DND-41 (cell line): ENCODE measurements around the gene ZNRF1.
A peak's percentile ranks its signal among the peaks of the same experiment; 100 is the strongest.

Experiments
- ATAC-seq: fragments of 200-7000 bp; cut with Tn5 transposase; 3 replicates; pipeline ENCODE4 v1.9.1; 2021; ENCODE audit warnings: low read depth; ENCODE audit not compliant: insufficient read depth
- DNase-seq: peaks from one replicate; pipeline ENCODE4 v3.0.0-alpha.2; 2020
- H2AFZ ChIP-seq: 2 replicates; pipeline ENCODE4 v1.6.0; 2012; ENCODE audit warnings: low read depth, low read length
- H3K27ac ChIP-seq: 2 replicates; pipeline ENCODE4 v1.5.1; 2012; ENCODE audit warnings: low read length, inconsistent platforms
- H3K27me3 ChIP-seq: fragments of 200-600 bp; sonication (generic); 2 replicates; pipeline ENCODE4 v1.6.0; 2012; ENCODE audit warnings: low read length, mild to moderate bottlenecking, inconsistent platforms; ENCODE audit not compliant: insufficient read depth, poor library complexity
- H3K36me3 ChIP-seq: 2 replicates; pipeline ENCODE4 v1.5.1; 2012; ENCODE audit warnings: low read length, inconsistent platforms; ENCODE audit not compliant: insufficient read depth
- H3K4me1 ChIP-seq: 2 replicates; pipeline ENCODE4 v1.5.1; 2012; ENCODE audit warnings: mild to moderate bottlenecking, low read length; ENCODE audit not compliant: insufficient read depth
- H3K4me2 ChIP-seq: 2 replicates; pipeline ENCODE4 v1.6.0; 2012; ENCODE audit warnings: mild to moderate bottlenecking, moderate library complexity, low read length, inconsistent platforms; ENCODE audit not compliant: insufficient read depth
- H3K4me3 ChIP-seq, 2 experiments: fragments of 200-600 bp in 1 of 2; shearing (Covaris generic) in 1 of 2; 2 replicates each; pipeline ENCODE4 v1.5.1; 2012 to 2016; ENCODE audit warnings: inconsistent platforms in 2 of 2, low read length in 2 of 2, mild to moderate bottlenecking in 2 of 2, low read depth in 1 of 2, moderate library complexity in 1 of 2
- H3K79me2 ChIP-seq: 2 replicates; pipeline ENCODE4 v1.6.0; 2012; ENCODE audit warnings: low read length, inconsistent platforms; ENCODE audit not compliant: insufficient read depth
- H3K9ac ChIP-seq: 2 replicates; pipeline ENCODE4 v1.6.0; 2012; ENCODE audit warnings: low read depth, mild to moderate bottlenecking, inconsistent platforms, low read length, moderate library complexity
- H3K9me3 ChIP-seq: 2 replicates; pipeline ENCODE4 v1.5.1; 2012; ENCODE audit warnings: low read length, moderate library complexity, mild to moderate bottlenecking, inconsistent platforms; ENCODE audit not compliant: insufficient read depth, severe bottlenecking
- H4K20me1 ChIP-seq: 2 replicates; pipeline ENCODE4 v1.6.0; 2012; ENCODE audit warnings: low read length; ENCODE audit not compliant: insufficient read depth
- EZH2 ChIP-seq: IDR thresholded peaks from 3 replicates; pipeline ENCODE4 v1.6.1; 2012; ENCODE audit warnings: borderline replicate concordance, low read depth, mild to moderate bottlenecking, moderate library complexity, low read length, inconsistent platforms; ENCODE audit not compliant: severe bottlenecking
- TF ChIP-seq, protein P1 (sequence below): IDR thresholded peaks from 2 replicates; pipeline ENCODE4 v1.5.1; 2012; ENCODE audit warnings: borderline replicate concordance, low read length, moderate library complexity, mild to moderate bottlenecking; ENCODE audit not compliant: poor library complexity, severe bottlenecking; ENCODE audit errors: extremely low read depth

The ZNRF1 gene

DNA sequence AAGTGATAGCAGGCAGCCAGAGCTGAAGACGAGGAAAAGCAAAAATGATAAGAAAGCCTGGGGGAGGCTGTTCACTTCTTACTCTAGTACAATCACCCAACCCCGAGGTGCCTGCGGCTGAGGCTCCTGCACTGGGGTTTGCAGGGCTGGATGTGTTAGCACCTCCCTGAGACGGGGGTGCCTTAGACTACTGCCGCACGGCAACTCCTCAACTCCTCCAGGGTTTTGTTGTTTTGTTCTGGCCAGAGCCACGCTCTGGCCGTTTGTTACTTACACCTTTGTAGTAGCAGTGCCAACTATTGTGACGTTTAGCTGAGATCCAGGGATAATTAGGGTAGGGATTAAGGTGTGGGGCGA is 66.3 kb downstream of the ZNRF1 start:
- H3K9me3 ChIP-seq: no peaks in the 10 kb centered on the region
- H3K4me2 ChIP-seq: peak overlapping the region; percentile 60
- ATAC-seq (peak; percentile 75), DNase-seq (peak; percentile 79)
- H3K4me3 ChIP-seq: peak overlapping the region in 1 of 2 experiments; percentile 45; a peak in 2 of 4 replicates
- TF ChIP-seq, protein P1, sequence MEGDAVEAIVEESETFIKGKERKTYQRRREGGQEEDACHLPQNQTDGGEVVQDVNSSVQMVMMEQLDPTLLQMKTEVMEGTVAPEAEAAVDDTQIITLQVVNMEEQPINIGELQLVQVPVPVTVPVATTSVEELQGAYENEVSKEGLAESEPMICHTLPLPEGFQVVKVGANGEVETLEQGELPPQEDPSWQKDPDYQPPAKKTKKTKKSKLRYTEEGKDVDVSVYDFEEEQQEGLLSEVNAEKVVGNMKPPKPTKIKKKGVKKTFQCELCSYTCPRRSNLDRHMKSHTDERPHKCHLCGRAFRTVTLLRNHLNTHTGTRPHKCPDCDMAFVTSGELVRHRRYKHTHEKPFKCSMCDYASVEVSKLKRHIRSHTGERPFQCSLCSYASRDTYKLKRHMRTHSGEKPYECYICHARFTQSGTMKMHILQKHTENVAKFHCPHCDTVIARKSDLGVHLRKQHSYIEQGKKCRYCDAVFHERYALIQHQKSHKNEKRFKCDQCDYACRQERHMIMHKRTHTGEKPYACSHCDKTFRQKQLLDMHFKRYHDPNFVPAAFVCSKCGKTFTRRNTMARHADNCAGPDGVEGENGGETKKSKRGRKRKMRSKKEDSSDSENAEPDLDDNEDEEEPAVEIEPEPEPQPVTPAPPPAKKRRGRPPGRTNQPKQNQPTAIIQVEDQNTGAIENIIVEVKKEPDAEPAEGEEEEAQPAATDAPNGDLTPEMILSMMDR: no peak
- no peak for TF ChIP-seq EZH2
- peak overlapping the region; percentile 91 for H3K27ac ChIP-seq
- peaks cover 100% of the 10 kb centered on the region for H3K4me1 ChIP-seq
- peaks cover 100% of the 10 kb centered on the region for H3K79me2 ChIP-seq
- peaks cover 21% of the 10 kb centered on the region for H3K36me3 ChIP-seq
- peak overlapping the region; percentile 58 for H3K9ac ChIP-seq
- H2AFZ ChIP-seq: no peak overlapping the region
- H4K20me1 ChIP-seq: peaks cover 18% of the 10 kb centered on the region; the same call in 1 of the 2 replicates
- H3K27me3 ChIP-seq: no peaks in the 10 kb centered on the region

DNA sequence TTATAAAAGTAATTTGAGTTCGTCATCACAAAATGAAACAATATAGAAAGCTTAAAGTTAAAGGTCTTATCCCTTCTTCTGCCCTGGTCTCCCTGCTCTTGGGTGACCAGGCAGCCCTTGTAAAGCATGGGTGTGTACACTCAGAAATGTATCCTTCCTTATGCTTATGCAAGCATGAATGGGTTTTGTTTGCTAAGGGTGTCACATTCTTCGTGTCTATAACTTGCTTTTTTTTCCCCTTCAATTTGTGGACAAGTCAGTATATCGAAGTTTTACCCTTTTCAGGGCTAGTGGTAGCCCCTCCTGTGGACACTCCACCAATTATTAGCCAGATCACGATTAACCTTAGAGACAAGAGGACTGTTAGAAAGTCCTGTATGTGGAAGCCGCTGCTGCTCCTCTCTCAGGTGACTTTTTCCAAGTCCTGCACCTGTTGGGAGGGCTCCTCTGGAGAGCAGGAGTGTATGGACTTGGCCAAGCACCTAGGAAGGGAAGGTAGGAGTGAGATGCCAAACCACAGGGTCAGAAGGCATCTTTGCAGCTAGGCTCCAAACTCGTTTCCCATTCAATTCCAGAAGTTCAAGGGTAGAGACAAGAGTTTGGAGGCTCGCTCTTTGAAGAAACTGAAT is 66.8 kb downstream of the ZNRF1 start:
- Histone ChIP-seq H3K27me3 (no peaks in the 10 kb centered on the region), H4K20me1 (peaks cover 17% of the 10 kb centered on the region; the same call in 1 of the 2 replicates), H2AFZ (no peak overlapping the region), H3K9ac (peak overlapping the region; percentile 58), H3K79me2 (peaks cover 100% of the 10 kb centered on the region), H3K36me3 (peaks cover 21% of the 10 kb centered on the region), H3K4me2 (peak overlapping the region; percentile 60), H3K4me1 (peaks cover 100% of the 10 kb centered on the region), H3K9me3 (no peaks in the 10 kb centered on the region), H3K4me3 (peak overlapping the region in 1 of 2 experiments; percentile 45; a peak in 2 of 4 replicates), H3K27ac (peak overlapping the region; percentile 91)
- TF ChIP-seq EZH2: no peak
- TF ChIP-seq, protein P1: no peak
- DNase-seq (no peak), ATAC-seq (no peak)

DNA sequence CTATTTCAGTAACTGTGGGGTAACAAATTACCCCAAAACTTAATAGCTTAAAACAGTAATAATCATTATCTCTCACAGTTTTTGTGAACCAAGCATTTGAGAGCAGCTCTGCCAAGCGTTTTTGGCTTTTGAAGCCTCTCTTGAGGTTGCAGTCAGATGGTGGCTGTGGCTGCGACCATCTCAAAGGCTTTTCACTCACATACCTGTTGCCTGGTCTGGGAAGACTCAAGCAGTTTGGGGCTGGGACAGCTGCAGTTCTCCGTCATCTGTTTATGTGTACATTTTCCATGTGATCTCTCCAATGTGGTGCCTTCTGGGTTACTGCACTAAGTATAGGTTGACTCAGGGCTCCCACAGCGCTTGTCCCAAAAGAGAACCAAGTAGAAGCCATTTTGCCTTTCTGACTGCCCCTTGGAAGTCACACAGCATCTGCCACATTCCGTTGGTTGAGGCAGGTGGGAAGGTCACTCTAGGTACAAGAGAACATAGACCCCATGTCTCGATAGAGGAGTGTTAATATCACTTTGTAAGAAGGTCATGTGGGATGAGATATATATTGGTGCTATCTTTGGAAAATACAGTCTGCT is 68.1 kb downstream of the ZNRF1 start:
- ATAC-seq: peak; percentile 66
- TF ChIP-seq, protein P1: no peak
- no peak for TF ChIP-seq EZH2
- no peak overlapping the region for H2AFZ ChIP-seq
- H3K4me1 ChIP-seq: peaks cover 100% of the 10 kb centered on the region
- peak overlapping the region; percentile 6 for H3K9ac ChIP-seq
- H3K36me3 ChIP-seq: peaks cover 22% of the 10 kb centered on the region
- H3K4me3 ChIP-seq: no peak overlapping the region
- H4K20me1 ChIP-seq: peaks cover 9% of the 10 kb centered on the region; the same call in 1 of the 2 replicates
- peak overlapping the region; percentile 91 for H3K27ac ChIP-seq
- peak overlapping the region; percentile 60 for H3K4me2 ChIP-seq
- H3K79me2 ChIP-seq: peaks cover 100% of the 10 kb centered on the region
- no peaks in the 10 kb centered on the region for H3K27me3 ChIP-seq
- H3K9me3 ChIP-seq: no peaks in the 10 kb centered on the region
- DNase-seq: peak; percentile 80
